CD4-positive, CD25-positive, alpha-beta regulatory T cell (primary cell): Measurements from ENCODE around the gene TFB2M. TPM values are rescaled to one million over a fixed set of nuclear protein-coding genes. Genes with fewer than 3 reads are reported as not detected.

Source experiments
- ATAC-seq, 2 donors: fragments of 150-1000 bp; cut with Tn5 transposase; one replicate each; pipeline ENCODE4 v1.10.0; 2021; ENCODE audit warnings: low read depth in 2 of 2, moderate number of reproducible peaks in 2 of 2, moderate library complexity in 1 of 2
- DNase-seq, 3 donors: peaks; one replicate each; pipeline versions ENCODE4 v3.0.0 to v3.0.0-alpha.2; 2012 to 2022; ENCODE audit warnings: mixed read lengths in 1 of 3
- H3K27ac ChIP-seq: one replicate; pipeline ENCODE4 v1.7.0; 2013; ENCODE audit warnings: mild to moderate bottlenecking, low read length; ENCODE audit not compliant: insufficient read depth, poor library complexity, severe bottlenecking
- H3K27me3 ChIP-seq: one replicate; pipeline ENCODE4 v1.7.0; 2013; ENCODE audit warnings: low read length; ENCODE audit not compliant: control insufficient read depth, insufficient read depth
- H3K36me3 ChIP-seq: one replicate; pipeline ENCODE4 v1.7.0; 2013; ENCODE audit warnings: mild to moderate bottlenecking, low read length, moderate library complexity; ENCODE audit not compliant: control insufficient read depth, insufficient read depth
- H3K4me1 ChIP-seq: 2 replicates; pipeline ENCODE4 v1.7.0; 2013; ENCODE audit warnings: mild to moderate bottlenecking, low read length; ENCODE audit not compliant: insufficient read depth, control insufficient read depth, poor library complexity, severe bottlenecking
- H3K4me3 ChIP-seq: one replicate; pipeline ENCODE4 v1.7.0; 2013; ENCODE audit warnings: low read depth, mild to moderate bottlenecking, low read length, moderate library complexity
- H3K9me3 ChIP-seq, 2 experiments: 1 replicate in 1 of 2; 2 replicates in 1 of 2; pipeline ENCODE4 v1.7.0; 2013; ENCODE audit warnings: low read length in 2 of 2, mild to moderate bottlenecking in 1 of 2, moderate library complexity in 1 of 2; ENCODE audit not compliant: control insufficient read depth in 2 of 2
- H3K27ac Mint-ChIP-seq, 3 donors: one replicate each; pipeline ENCODE4 v1.8.0; 2020 to 2022; ENCODE audit warnings: mild to moderate bottlenecking in 3 of 3, mixed read lengths in 3 of 3, moderate library complexity in 2 of 3
- H3K27me3 Mint-ChIP-seq: one replicate; pipeline ENCODE4 v1.8.0; 2022; ENCODE audit warnings: mild to moderate bottlenecking, mixed read lengths
- H3K36me3 Mint-ChIP-seq: one replicate; pipeline ENCODE4 v1.8.0; 2020; ENCODE audit warnings: mixed read lengths
- H3K4me1 Mint-ChIP-seq, 4 donors: one replicate each; pipeline ENCODE4 v1.8.0; 2020 to 2022; ENCODE audit warnings: mixed read lengths in 4 of 4, mild to moderate bottlenecking in 1 of 4
- H3K4me3 Mint-ChIP-seq, 4 donors: one replicate each; pipeline ENCODE4 v1.8.0; 2020 to 2022; ENCODE audit warnings: mild to moderate bottlenecking in 4 of 4, mixed read lengths in 4 of 4, moderate library complexity in 3 of 4
- H3K9me3 Mint-ChIP-seq, 7 donors: one replicate each; pipeline ENCODE4 v1.8.0; 2020 to 2022; ENCODE audit warnings: mixed read lengths in 7 of 7, mild to moderate bottlenecking in 3 of 7, moderate library complexity in 2 of 7
- polyA plus RNA-seq, 4 donors: library from polyadenylated mRNA; unstranded; fragments of 300-500 nt; fragmentation: Illumina TruSeq; gene quantifications; one replicate each; pipeline ENCODE4 v1.2.3, GENCODE V29; 2021
- total RNA-seq: library from RNA; stranded (reverse); gene quantifications from one replicate; pipeline ENCODE4 v1.2.3, GENCODE V29; 2022

The TFB2M gene
- total and polyA plus RNA-seq, 5 donors from 2014 or later = 15.2 to 21.8 (median 20.4) TPM

DNA sequence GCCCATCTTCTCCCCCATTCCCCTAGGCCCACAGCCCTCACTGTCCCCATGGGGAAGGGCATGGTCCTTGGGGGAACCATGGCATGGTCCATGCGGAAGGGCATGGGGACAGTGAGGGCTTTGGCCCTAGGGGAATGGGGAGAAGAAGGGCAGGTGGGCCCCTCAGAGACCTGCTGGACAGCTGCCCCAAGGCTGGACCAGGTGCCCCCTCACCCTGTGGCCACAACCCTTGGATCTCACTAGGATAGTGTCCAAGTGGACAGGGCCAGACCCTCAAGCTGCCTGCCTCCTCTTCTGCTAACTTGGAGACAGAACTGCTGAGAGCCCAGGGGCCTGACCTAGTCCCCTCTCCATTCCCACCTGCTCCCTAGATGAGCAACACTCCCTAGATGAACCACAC is 46.5 kb downstream of the TFB2M start:
- Histone ChIP-seq H3K27me3 (no peaks in the 10 kb centered on the region), H3K9me3 (peaks cover 6 to 22% of the 10 kb centered on the region in 2 experiments), H3K4me1 (no peaks in the 10 kb centered on the region), H3K36me3 (no peaks in the 10 kb centered on the region), H3K27ac (no peak overlapping the region), H3K4me3 (no peak overlapping the region)
- Mint-ChIP-seq H3K4me1 (no peaks in the 10 kb centered on the region), H3K36me3 (no peaks in the 10 kb centered on the region), H3K9me3 (peaks cover 0 to 11% (median 4%) of the 10 kb centered on the region in 7 donors), H3K27me3 (no peaks in the 10 kb centered on the region), H3K27ac (no peak overlapping the region), H3K4me3 (no peak overlapping the region)
- DNase-seq (no peak), ATAC-seq (no peak)

DNA sequence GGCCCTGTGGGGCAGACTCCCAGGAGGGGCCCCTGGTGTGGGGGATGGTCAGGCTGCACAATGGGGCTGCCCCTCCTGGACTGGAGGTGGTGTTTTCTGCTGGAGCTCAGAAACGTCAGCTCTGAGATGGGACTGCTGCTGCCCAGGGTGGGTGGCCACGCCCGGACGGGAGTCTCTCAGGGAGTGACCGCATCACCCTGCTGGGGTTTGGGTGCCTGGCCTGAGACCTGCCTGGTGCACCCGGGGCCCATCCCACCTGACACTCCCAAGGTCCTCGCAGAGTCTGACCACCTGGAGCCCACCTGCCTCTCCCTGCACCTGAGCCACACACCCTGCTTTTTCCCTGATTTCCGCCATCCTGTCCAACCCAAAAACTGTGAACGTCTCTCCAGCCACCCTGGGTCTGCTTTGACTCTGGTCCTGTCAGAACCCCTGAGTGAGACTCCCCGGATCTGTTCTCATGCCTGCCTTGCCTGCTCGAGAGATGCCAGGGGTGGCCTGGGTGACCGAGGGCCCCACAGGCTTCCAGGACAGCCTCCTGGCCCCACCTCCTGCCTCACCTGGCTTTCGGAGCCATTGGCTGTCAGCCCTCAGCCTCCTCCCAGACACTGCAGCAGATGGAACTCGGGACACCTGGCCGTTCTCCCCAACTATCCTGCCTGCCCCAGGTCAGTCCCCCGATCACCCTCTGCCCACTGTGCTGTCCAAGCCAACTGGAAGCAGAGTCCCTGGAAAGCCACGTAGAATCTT is 47.4 kb downstream of the TFB2M start:
- Histone ChIP-seq H3K4me1 (no peaks in the 10 kb centered on the region), H3K36me3 (no peaks in the 10 kb centered on the region), H3K9me3 (peaks cover 9 to 31% of the 10 kb centered on the region in 2 experiments), H3K27me3 (no peaks in the 10 kb centered on the region), H3K4me3 (no peak overlapping the region), H3K27ac (no peak overlapping the region)
- Mint-ChIP-seq H3K27ac (no peak overlapping the region), H3K9me3 (peaks cover 0 to 16% (median 4%) of the 10 kb centered on the region in 7 donors), H3K36me3 (no peaks in the 10 kb centered on the region), H3K4me3 (no peak overlapping the region), H3K27me3 (no peaks in the 10 kb centered on the region), H3K4me1 (no peaks in the 10 kb centered on the region)
- ATAC-seq (no peak), DNase-seq (no peak)

DNA sequence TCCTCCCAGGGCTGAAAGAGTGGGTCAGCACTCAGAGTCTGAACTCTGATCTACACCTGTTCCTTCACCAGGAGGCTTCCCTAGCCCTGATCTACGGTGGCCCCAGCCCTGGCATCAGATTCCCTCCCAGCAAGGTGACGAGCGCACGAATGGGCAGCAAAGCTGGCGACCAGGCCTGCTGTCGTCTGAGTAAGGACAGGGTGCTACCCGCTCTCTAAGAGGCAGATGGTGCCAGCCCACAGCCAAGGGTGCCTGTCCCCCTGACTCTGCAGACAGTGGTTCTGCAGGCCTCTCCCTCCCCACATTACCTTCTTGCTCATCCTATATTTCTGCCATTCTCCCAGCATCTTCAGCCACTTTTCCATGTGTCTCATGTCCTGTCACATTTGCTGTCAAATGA is 48.7 kb downstream of the TFB2M start:
- H3K27ac ChIP-seq = no peak overlapping the region
- H3K27me3 ChIP-seq = no peaks in the 10 kb centered on the region
- H3K9me3 Mint-ChIP-seq = peaks cover 0 to 16% (median 5%) of the 10 kb centered on the region in 7 donors
- H3K4me1 ChIP-seq = no peaks in the 10 kb centered on the region
- no peak overlapping the region for H3K27ac Mint-ChIP-seq
- no peak overlapping the region for H3K4me3 ChIP-seq
- H3K9me3 ChIP-seq = peaks cover 9 to 32% of the 10 kb centered on the region in 2 experiments
- H3K36me3 ChIP-seq = no peaks in the 10 kb centered on the region
- H3K4me3 Mint-ChIP-seq = no peak overlapping the region
- H3K27me3 Mint-ChIP-seq = no peaks in the 10 kb centered on the region
- H3K36me3 Mint-ChIP-seq = no peaks in the 10 kb centered on the region
- no peaks in the 10 kb centered on the region for H3K4me1 Mint-ChIP-seq
- DNase-seq = no peak
- ATAC-seq = no peak

DNA sequence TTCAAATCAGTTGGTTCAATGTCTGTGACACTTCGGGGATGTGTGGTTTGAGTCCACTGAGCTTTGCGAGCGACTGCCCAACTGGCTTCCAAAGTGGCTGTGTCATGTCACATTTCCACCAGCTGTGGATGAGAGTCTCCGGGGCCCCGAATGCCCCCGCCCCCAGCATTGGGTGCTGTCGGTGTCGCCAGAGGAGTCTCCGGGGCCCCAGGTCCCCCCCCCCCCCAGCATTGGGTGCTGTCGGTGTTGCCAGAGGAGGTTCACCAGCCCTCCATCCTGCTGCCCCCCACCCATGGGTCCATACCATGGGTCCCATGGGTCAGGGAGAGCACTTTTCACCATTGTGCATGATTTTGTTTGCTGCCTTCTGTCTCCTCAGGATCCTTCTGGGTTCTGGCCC is 49.9 kb downstream of the TFB2M start:
- no peaks in the 10 kb centered on the region for H3K27me3 ChIP-seq
- H3K4me3 Mint-ChIP-seq = no peak overlapping the region
- H3K27ac ChIP-seq = no peak overlapping the region
- H3K27me3 Mint-ChIP-seq = no peaks in the 10 kb centered on the region
- H3K4me3 ChIP-seq = no peak overlapping the region
- H3K9me3 ChIP-seq = peaks cover 9 to 32% of the 10 kb centered on the region in 2 experiments
- H3K4me1 ChIP-seq = no peaks in the 10 kb centered on the region
- ATAC-seq (no peak), DNase-seq (no peak)
- H3K9me3 Mint-ChIP-seq = peaks cover 0 to 16% (median 5%) of the 10 kb centered on the region in 7 donors
- no peaks in the 10 kb centered on the region for H3K36me3 Mint-ChIP-seq
- H3K27ac Mint-ChIP-seq = no peak overlapping the region
- no peaks in the 10 kb centered on the region for H3K4me1 Mint-ChIP-seq
- no peaks in the 10 kb centered on the region for H3K36me3 ChIP-seq

DNA sequence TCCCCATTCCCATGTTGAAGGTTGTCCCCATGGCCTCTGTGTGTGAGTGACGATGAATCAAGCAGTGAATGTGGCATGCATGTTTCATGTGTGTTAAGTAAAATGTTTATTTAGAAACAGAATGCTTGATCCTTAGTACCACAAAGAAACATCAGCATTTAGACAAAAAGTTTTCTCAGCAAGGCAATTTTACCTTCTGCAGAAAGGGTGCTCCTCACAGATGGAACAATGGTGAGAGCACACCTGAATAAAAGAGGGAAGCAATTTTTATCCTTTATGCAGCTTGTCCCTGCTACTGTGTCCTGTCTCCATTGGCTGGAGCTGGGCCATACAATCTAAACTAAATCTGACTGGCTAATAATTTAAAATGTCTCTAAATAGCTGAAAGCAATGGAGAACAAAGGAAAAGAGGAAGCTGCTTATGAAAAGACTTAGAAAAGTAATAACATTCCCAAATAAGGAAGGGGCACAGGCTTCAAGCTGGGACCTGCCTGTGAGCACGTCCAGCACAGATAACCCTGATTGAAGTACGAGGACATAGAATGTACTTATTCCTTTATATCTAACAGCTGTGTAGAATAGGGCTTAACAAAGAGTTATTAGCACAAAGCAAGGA is 50.6 kb downstream of the TFB2M start:
- peak overlapping the region in 1 of 4 donors; percentile 21 for H3K4me3 Mint-ChIP-seq
- no peak overlapping the region for H3K27ac ChIP-seq
- no peaks in the 10 kb centered on the region for H3K36me3 ChIP-seq
- no peak overlapping the region for H3K27ac Mint-ChIP-seq
- H3K27me3 Mint-ChIP-seq = no peaks in the 10 kb centered on the region
- H3K4me3 ChIP-seq = no peak overlapping the region
- peaks cover 9 to 32% of the 10 kb centered on the region in 2 experiments for H3K9me3 ChIP-seq
- no peaks in the 10 kb centered on the region for H3K36me3 Mint-ChIP-seq
- peaks cover 0 to 16% (median 5%) of the 10 kb centered on the region in 7 donors for H3K9me3 Mint-ChIP-seq
- DNase-seq (no peak), ATAC-seq (no peak)
- H3K4me1 ChIP-seq = no peaks in the 10 kb centered on the region
- H3K27me3 ChIP-seq = no peaks in the 10 kb centered on the region
- H3K4me1 Mint-ChIP-seq = no peaks in the 10 kb centered on the region

DNA sequence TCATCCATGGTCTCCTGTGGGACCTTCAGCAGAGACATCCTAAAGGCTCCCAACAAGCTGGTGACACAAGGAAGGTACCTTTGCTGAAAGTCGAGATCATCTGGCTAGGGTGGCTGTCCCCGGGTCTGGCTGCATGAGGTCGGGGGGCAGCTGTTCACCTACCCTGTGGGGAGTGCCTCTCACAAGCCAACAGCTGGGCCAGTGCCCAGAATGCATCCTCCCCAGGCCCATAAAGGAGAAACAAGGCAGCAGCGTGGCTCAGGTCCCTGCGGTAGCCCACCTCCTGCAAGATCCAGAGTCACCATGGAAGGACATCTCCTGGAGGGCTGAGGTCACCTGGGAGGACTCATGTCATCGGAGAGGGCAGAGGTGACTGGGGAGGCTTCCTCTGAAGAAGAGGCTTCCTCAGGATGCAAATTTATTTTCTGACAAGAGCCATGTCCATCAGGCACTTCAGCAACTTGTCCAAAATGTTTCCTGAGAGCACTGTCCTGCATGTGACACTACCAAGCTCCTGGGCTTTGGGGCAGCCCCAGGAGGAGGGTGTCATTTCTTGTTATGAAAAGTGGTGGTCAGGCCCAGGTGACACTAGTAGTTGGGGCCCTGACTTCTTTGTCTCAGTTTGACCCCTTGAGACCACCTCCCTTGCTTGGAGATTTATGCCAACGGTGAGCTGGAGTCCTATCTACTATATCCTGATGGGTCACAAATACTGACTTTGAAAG is 52.3 kb downstream of the TFB2M start:
- Histone ChIP-seq H3K27me3 (no peaks in the 10 kb centered on the region), H3K4me3 (no peak overlapping the region), H3K4me1 (no peaks in the 10 kb centered on the region), H3K36me3 (no peaks in the 10 kb centered on the region), H3K27ac (no peak overlapping the region), H3K9me3 (peaks cover 9 to 32% of the 10 kb centered on the region in 2 experiments)
- H3K4me1 Mint-ChIP-seq = no peaks in the 10 kb centered on the region
- peaks cover 0 to 16% (median 5%) of the 10 kb centered on the region in 7 donors for H3K9me3 Mint-ChIP-seq
- no peaks in the 10 kb centered on the region for H3K27me3 Mint-ChIP-seq
- no peaks in the 10 kb centered on the region for H3K36me3 Mint-ChIP-seq
- H3K4me3 Mint-ChIP-seq = peak overlapping the region in 1 of 4 donors; percentile 50
- H3K27ac Mint-ChIP-seq = no peak overlapping the region
- ATAC-seq = no peak
- DNase-seq = no peak

DNA sequence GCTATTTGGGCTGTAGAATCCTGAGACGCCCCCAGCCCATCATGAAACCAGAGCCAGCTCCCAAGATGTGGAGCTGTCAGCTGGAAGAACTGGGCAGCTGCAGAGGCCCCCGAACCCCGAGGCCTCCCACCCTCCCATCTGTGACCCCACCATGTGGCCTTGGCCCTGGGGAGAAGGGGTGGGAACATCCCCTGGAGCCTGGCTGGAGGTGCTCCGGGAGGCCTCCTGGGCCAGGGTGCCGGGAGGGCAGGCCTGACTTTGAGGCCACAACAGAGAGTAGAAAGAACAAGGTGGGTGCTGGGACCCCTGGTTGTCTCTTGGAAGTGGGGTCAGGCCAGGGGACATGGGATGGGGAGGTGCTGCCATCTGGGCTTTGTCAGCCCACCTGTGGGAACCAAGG is 53.0 kb downstream of the TFB2M start:
- no peaks in the 10 kb centered on the region for H3K27me3 Mint-ChIP-seq
- peaks cover 0 to 16% (median 3%) of the 10 kb centered on the region in 7 donors for H3K9me3 Mint-ChIP-seq
- H3K4me3 Mint-ChIP-seq = no peak overlapping the region
- H3K27ac ChIP-seq = no peak overlapping the region
- ATAC-seq (no peak), DNase-seq (no peak)
- no peak overlapping the region for H3K27ac Mint-ChIP-seq
- H3K36me3 Mint-ChIP-seq = no peaks in the 10 kb centered on the region
- no peaks in the 10 kb centered on the region for H3K27me3 ChIP-seq
- no peaks in the 10 kb centered on the region for H3K36me3 ChIP-seq
- H3K4me3 ChIP-seq = no peak overlapping the region
- H3K4me1 ChIP-seq = no peaks in the 10 kb centered on the region
- H3K4me1 Mint-ChIP-seq = peaks cover 0 to 2% (median 0%) of the 10 kb centered on the region in 4 donors
- H3K9me3 ChIP-seq = peaks cover 9 to 32% of the 10 kb centered on the region in 2 experiments
